ENCODE results near the gene NFIA. TPM values are rescaled to one million over a fixed set of nuclear protein-coding genes. Genes with fewer than 3 reads are reported as not detected.

NFIA gene
- total RNA-seq, 1 donor from 2014 or later, result 163 TPM

DNA sequence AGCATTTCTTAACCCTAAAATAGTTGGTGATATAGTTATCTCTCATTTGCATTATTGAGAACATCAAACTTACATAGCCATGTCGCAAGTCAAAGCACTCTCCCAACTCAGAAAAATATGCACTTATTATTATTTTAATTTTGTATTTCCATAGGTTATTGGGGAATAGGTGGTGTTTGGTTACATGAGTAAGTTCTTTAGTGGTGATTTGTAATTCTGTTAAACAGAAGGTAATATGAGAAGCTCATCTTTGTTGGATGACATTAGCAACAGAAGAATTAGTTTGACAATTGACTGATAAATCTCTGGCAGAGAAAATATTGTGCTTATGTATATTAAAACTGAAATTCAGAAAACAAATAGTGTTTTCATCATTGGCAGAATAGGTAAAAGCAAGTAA lies 154.8 kb downstream of the NFIA start:
- H3K4me3 Mint-ChIP-seq, result no peak overlapping the region
- DNase-seq (ENCODE audit: low spot score in 2 of 2, unreplicated experiment in 2 of 2), result no peak
- no peaks in the 10 kb centered on the region for H3K9me3 Mint-ChIP-seq
- H3K36me3 Mint-ChIP-seq, result peaks cover 4% of the 10 kb centered on the region
- no peak overlapping the region for H3K27ac Mint-ChIP-seq
- peaks cover 50% of the 10 kb centered on the region for H3K4me1 Mint-ChIP-seq
- no peaks in the 10 kb centered on the region for H3K27me3 Mint-ChIP-seq (ENCODE audit: low read depth)
- TF ChIP-seq, protein P1, sequence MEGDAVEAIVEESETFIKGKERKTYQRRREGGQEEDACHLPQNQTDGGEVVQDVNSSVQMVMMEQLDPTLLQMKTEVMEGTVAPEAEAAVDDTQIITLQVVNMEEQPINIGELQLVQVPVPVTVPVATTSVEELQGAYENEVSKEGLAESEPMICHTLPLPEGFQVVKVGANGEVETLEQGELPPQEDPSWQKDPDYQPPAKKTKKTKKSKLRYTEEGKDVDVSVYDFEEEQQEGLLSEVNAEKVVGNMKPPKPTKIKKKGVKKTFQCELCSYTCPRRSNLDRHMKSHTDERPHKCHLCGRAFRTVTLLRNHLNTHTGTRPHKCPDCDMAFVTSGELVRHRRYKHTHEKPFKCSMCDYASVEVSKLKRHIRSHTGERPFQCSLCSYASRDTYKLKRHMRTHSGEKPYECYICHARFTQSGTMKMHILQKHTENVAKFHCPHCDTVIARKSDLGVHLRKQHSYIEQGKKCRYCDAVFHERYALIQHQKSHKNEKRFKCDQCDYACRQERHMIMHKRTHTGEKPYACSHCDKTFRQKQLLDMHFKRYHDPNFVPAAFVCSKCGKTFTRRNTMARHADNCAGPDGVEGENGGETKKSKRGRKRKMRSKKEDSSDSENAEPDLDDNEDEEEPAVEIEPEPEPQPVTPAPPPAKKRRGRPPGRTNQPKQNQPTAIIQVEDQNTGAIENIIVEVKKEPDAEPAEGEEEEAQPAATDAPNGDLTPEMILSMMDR (IDR thresholded peaks at IDR 0.05; ENCODE audit: unreplicated experiment), result no peak

- no peak for DNase-seq (ENCODE audit: low spot score in 2 of 2, unreplicated experiment in 2 of 2)
- Mint-ChIP-seq H3K9me3 (no peaks in the 10 kb centered on the region), H3K27ac (peak overlapping the region; percentile 91), H3K36me3 (peaks cover 4% of the 10 kb centered on the region), H3K4me3 (no peak overlapping the region), H3K27me3 (ENCODE audit: low read depth) (no peaks in the 10 kb centered on the region), H3K4me1 (peaks cover 52% of the 10 kb centered on the region)
- TF ChIP-seq, protein P1 (IDR thresholded peaks at IDR 0.05; ENCODE audit: unreplicated experiment), result no peak
These were observed 155.4 kb downstream of the NFIA start for GRCh38 chr1:61237659-61238358.

- Mint-ChIP-seq H3K4me3 (no peak overlapping the region), H3K27ac (peak overlapping the region; percentile 91), H3K36me3 (peaks cover 4% of the 10 kb centered on the region), H3K27me3 (ENCODE audit: low read depth) (no peaks in the 10 kb centered on the region), H3K4me1 (peaks cover 51% of the 10 kb centered on the region), H3K9me3 (no peaks in the 10 kb centered on the region)
- TF ChIP-seq, protein P1 (IDR thresholded peaks at IDR 0.05; ENCODE audit: unreplicated experiment), result no peak
- no peak for DNase-seq (ENCODE audit: low spot score in 2 of 2, unreplicated experiment in 2 of 2)
These were observed 156.0 kb downstream of the NFIA start for GRCh38 chr1:61238359-61238665.

DNA sequence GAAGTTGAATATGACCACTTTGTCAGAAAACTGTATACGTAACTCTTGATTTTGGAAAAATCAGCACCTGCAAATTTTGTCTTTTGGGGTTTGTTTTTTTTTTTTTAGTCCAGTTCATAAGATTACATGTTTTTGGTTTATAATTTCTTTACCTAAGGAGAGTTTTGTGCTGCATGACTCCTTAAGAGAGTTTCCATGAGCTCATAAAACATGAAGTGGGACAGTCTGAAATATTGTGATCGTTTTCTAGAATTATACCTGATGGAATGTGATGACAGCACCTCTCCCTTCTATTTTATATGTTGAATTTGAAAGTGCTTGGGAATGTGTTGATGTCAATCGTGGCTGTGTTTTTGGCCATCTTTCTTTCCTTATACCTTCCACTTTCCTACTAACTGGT lies 158.5 kb downstream of the NFIA start:
- peak overlapping the region; percentile 52 for H3K27ac Mint-ChIP-seq
- H3K27me3 Mint-ChIP-seq (ENCODE audit: low read depth), result no peaks in the 10 kb centered on the region
- H3K4me3 Mint-ChIP-seq, result no peak overlapping the region
- H3K4me1 Mint-ChIP-seq, result peaks cover 57% of the 10 kb centered on the region
- no peaks in the 10 kb centered on the region for H3K36me3 Mint-ChIP-seq
- no peak for DNase-seq (ENCODE audit: low spot score in 2 of 2, unreplicated experiment in 2 of 2)
- peaks cover 3% of the 10 kb centered on the region for H3K9me3 Mint-ChIP-seq
- TF ChIP-seq, protein P1 (IDR thresholded peaks at IDR 0.05; ENCODE audit: unreplicated experiment), result no peak

- no peak for DNase-seq (ENCODE audit: low spot score in 2 of 2, unreplicated experiment in 2 of 2)
- peaks cover 57% of the 10 kb centered on the region for H3K4me1 Mint-ChIP-seq
- H3K36me3 Mint-ChIP-seq, result no peaks in the 10 kb centered on the region
- H3K4me3 Mint-ChIP-seq, result no peak overlapping the region
- peak overlapping the region; percentile 52 for H3K27ac Mint-ChIP-seq
- TF ChIP-seq, protein P1 (IDR thresholded peaks at IDR 0.05; ENCODE audit: unreplicated experiment), result no peak
- peaks cover 8% of the 10 kb centered on the region for H3K9me3 Mint-ChIP-seq
- no peaks in the 10 kb centered on the region for H3K27me3 Mint-ChIP-seq (ENCODE audit: low read depth)
These were observed 159.1 kb downstream of the NFIA start for GRCh38 chr1:61241411-61241838.
